K562 (cell line): ENCODE data around the gene ZNF69. TPM values are rescaled to one million over a fixed set of nuclear protein-coding genes. Genes with fewer than 3 reads are reported as not detected.

Experiments
- ATAC-seq: fragments of 200-7000 bp; cut with Tn5 transposase; 3 replicates; pipeline ENCODE4 v1.9.1; 2020; ENCODE audit warnings: moderate library complexity
- BruUV-seq: library from RNA; stranded (reverse); fragments of 400-500 nt; replicated peaks from 2 replicates; lab custom pipeline; 2021; lab: Mats Ljungman, UMichigan
- CTCF ChIA-PET: fragments of 300-600 bp; formaldehyde crosslinking; extraction: SDS; loops from one replicate; lab custom pipeline; 2021; ENCODE audit warnings: low intra/inter-chr PET ratio; lab: Yijun Ruan, JAX
- POLR2A ChIA-PET: fragments of 300-600, 350-650 bp; sonication (Branson Sonifier 250); formaldehyde crosslinking; extraction: SDS; loops from one replicate; lab custom pipeline; 2021; ENCODE audit warnings: antibody characterized with exemption, inconsistent platforms; lab: Yijun Ruan, JAX
- DNase-seq, 4 experiments: peaks; one replicate each; pipeline versions ENCODE4 v3.0.0 to v3.0.0-alpha.2; 2011 to 2018; ENCODE audit warnings: low spot score in 3 of 4, mixed read lengths in 3 of 4; ENCODE audit errors: extremely low read depth in 1 of 4
- FAIRE-seq: peaks from 2 replicates; lab custom pipeline; 2011; peaks lifted over from hg19 to GRCh38; lab: Jason Lieb, UNC
- H2AFZ ChIP-seq: 2 replicates; pipeline ENCODE4 v1.6.0; 2011; ENCODE audit warnings: low read depth, low read length, control low read depth, inconsistent platforms
- H3K27ac ChIP-seq: fragments of 200-600 bp; 3 replicates; pipeline ENCODE4 v1.8.0; 2011; ENCODE audit warnings: low read depth, mild to moderate bottlenecking, control low read depth, inconsistent platforms, low read length, moderate library complexity, mixed read lengths; ENCODE audit errors: extremely low read depth
- H3K27me3 ChIP-seq, 2 experiments: fragments of 300-600 bp in 1 of 2; 2 replicates in 1 of 2; 3 replicates in 1 of 2; pipeline versions ENCODE4 v1.6.0 to v1.8.0; 2011; ENCODE audit warnings: inconsistent platforms in 2 of 2, low read length in 2 of 2, mild to moderate bottlenecking in 1 of 2, mixed read lengths in 1 of 2, moderate library complexity in 1 of 2; ENCODE audit not compliant: control insufficient read depth in 2 of 2, insufficient read depth in 2 of 2
- H3K36me3 ChIP-seq: fragments of 300-600 bp; 3 replicates; pipeline ENCODE4 v1.8.0; 2011; ENCODE audit warnings: mild to moderate bottlenecking, low read length, inconsistent platforms; ENCODE audit not compliant: control insufficient read depth, insufficient read depth
- H3K4me1 ChIP-seq, 2 experiments: fragments of 200-600 bp in 1 of 2; replicated peaks in 1 of 2; 2 replicates in 1 of 2; 3 replicates in 1 of 2; pipeline versions ENCODE4 v1.5.1 to v1.8.0; 2011; ENCODE audit warnings: inconsistent platforms in 2 of 2, low read length in 2 of 2, mild to moderate bottlenecking in 1 of 2, mixed read lengths in 1 of 2, moderate library complexity in 1 of 2; ENCODE audit not compliant: control insufficient read depth in 2 of 2, insufficient read depth in 2 of 2
- H3K4me2 ChIP-seq: 2 replicates; pipeline ENCODE4 v1.6.1; 2011; ENCODE audit warnings: low read length, control low read depth, inconsistent platforms, mixed read lengths; ENCODE audit not compliant: insufficient read depth
- H3K4me3 ChIP-seq: fragments of 200-600 bp; sonication (generic), shearing (Covaris generic); 2 replicates; pipeline ENCODE4 v1.5.1; 2016; ENCODE audit warnings: control low read depth, inconsistent platforms
- H3K79me2 ChIP-seq: fragments of 200-600 bp; 3 replicates; pipeline ENCODE4 v1.8.0; 2011; ENCODE audit warnings: low read length, inconsistent platforms; ENCODE audit not compliant: control insufficient read depth, insufficient read depth
- H3K9ac ChIP-seq, 2 experiments: 2 replicates each; pipeline versions ENCODE4 v1.6.0 to v1.6.1; 2011; ENCODE audit warnings: low read depth in 2 of 2, low read length in 2 of 2, control low read depth in 1 of 2, inconsistent platforms in 1 of 2, mild to moderate bottlenecking in 1 of 2, mixed read lengths in 1 of 2; ENCODE audit not compliant: insufficient read depth in 1 of 2
- H3K9me1 ChIP-seq: one replicate; pipeline ENCODE4 v1.6.0; 2011; ENCODE audit warnings: inconsistent platforms, mild to moderate bottlenecking, low read length, moderate library complexity; ENCODE audit not compliant: control insufficient read depth, insufficient read depth
- H3K9me3 ChIP-seq: replicated peaks from 2 replicates; pipeline ENCODE4 v1.5.1; 2011; ENCODE audit warnings: low read depth, low read length, inconsistent platforms; ENCODE audit not compliant: control insufficient read depth, insufficient read depth
- H4K20me1 ChIP-seq: replicated peaks from 2 replicates; pipeline ENCODE4 v1.6.1; 2011; ENCODE audit warnings: low read length, inconsistent platforms, mixed read lengths; ENCODE audit not compliant: control insufficient read depth, insufficient read depth
- BHLHE40 ChIP-seq: IDR thresholded peaks from 2 replicates; pipeline ENCODE4 v1.6.1; 2011; ENCODE audit warnings: low read length, improper control_type of control experiment
- ETV5 ChIP-seq: sonication (generic); formaldehyde crosslinking; IDR thresholded peaks from 2 replicates; pipeline ENCODE4 v1.4.0; 2020; ENCODE audit warnings: low read depth, mild to moderate bottlenecking, missing genetic modification reagents
- OTX1 ChIP-seq: fragments of 450-650 bp; formaldehyde crosslinking; IDR thresholded peaks from 2 replicates; pipeline ENCODE4 v1.4.0; 2022; ENCODE audit warnings: mild to moderate bottlenecking
- ZBTB1 ChIP-seq: sonication (generic); formaldehyde crosslinking; IDR thresholded peaks from 2 replicates; pipeline ENCODE4 v1.8.1; 2023; ENCODE audit warnings: missing genetic modification reagents, low read depth, mild to moderate bottlenecking, borderline replicate concordance
- WGBS: fragments of 100-300 bp; shearing (Covaris generic); methylation state at CpG from one replicate; pipeline ENCODE4 v1.1.6; 2016; ENCODE audit warnings: low coverage, mixed read lengths; ENCODE audit not compliant: insufficient coverage; ENCODE audit errors: missing lambda C conversion rate; 5-methylcytosine and 5-hydroxymethylcytosine counted together
- in situ Hi-C: fragments of 300-500 bp; cut with MboI; formaldehyde crosslinking; loops from 4 replicates; pipeline ENCODE4 v1.15.0; 2018; ENCODE audit warnings: inconsistent platforms, mixed read lengths
- intact Hi-C: fragments of 100-400 bp; cut with micrococcal nuclease; formaldehyde crosslinking; loops from 2 replicates; pipeline ENCODE4 v1.14.2; 2022
- polyA plus RNA-seq, 8 experiments: library from polyadenylated mRNA; depleted of rRNA in 4 of 8; stranded (reverse) in 5 of 8; unstranded in 3 of 8; fragments of >200 nt; fragmentation: Nextera tagmentation in 2 of 8; fragmentation: Illumina TruSeq in 1 of 8; extraction: Ambion mirVana in 2 of 8; extraction: Trizol in 1 of 8; gene quantifications; 2 replicates each; pipeline versions ENCODE4 v1.2.1 to v1.2.3, GENCODE V29; 2011 to 2014; ENCODE audit warnings: inconsistent platforms in 1 of 8, missing spikeins in 1 of 8
- total RNA-seq, 7 experiments: library from RNA; depleted of rRNA in 6 of 7; stranded (reverse); fragments of >200 nt in 6 of 7; fragmentation: Illumina TruSeq in 2 of 7; extraction: Trizol in 2 of 7; gene quantifications; 2 replicates each; pipeline versions ENCODE4 v1.2.1 to v1.2.3, GENCODE V29; 2011 to 2021; ENCODE audit warnings: low replicate concordance in 1 of 7
- TF ChIP-seq, protein P1 (sequence below), 2 experiments: fragments of 450-650 bp in 1 of 2; sonication (generic) in 1 of 2; formaldehyde crosslinking in 1 of 2; IDR thresholded peaks; 2 replicates each; pipeline versions ENCODE4 v1.7.1 to v1.9.0; 2016 to 2022; ENCODE audit warnings: inconsistent platforms in 1 of 2, mild to moderate bottlenecking in 1 of 2, missing genetic modification reagents in 1 of 2
- TF ChIP-seq, protein P2 (sequence below): fragments of 250-450 bp; sonication (Bioruptor Pico); IDR thresholded peaks from 2 replicates; pipeline ENCODE4 v1.5.0; 2021; ENCODE audit warnings: mild to moderate bottlenecking, borderline replicate concordance
- TF ChIP-seq, protein P3 (sequence below): fragments of 250-450 bp; sonication (Bioruptor Pico); IDR thresholded peaks from 2 replicates; pipeline ENCODE4 v1.5.1; 2021; ENCODE audit warnings: mild to moderate bottlenecking
- TF ChIP-seq, protein P4 (sequence below): fragments of 450-650 bp; formaldehyde crosslinking; IDR thresholded peaks from 2 replicates; pipeline ENCODE4 v1.4.0; 2022; ENCODE audit warnings: mild to moderate bottlenecking, moderate library complexity

ZNF69 gene
- total and polyA plus RNA-seq, 9 of the 15 experiments (the other 6 are each of a cell fraction or from before 2014, with no cell fraction given) = 2.3 to 5.4 (median 3.6) TPM

DNA sequence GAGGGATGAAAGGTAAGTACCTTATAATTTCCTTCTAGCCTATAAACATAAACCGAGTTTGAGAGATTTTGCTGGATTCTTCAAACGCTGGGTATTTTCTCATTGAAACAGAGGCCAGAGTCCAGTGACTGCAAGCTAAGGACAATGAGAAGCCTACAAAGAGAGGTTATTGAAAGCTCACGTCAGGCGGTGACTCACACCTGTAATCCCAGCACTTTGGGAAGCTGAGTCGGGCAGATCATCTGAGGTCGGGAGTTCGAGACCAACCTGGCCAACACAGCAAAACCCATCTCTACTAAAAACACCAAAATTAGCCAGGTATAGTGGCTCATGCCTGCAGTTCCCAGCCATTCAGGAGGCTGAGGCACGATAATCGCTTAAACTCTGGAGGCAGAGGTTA, 15.0 kb upstream of the ZNF69 start:
- Histone ChIP-seq H3K4me1 (no peaks in the 10 kb centered on the region), H3K9ac (no peak overlapping the region), H2AFZ (no peak overlapping the region), H3K27me3 (peaks cover 2 to 6% of the 10 kb centered on the region in 2 experiments; a peak in 3 of 5 replicates), H3K27ac (no peak overlapping the region), H3K9me1 (no peaks in the 10 kb centered on the region), H3K9me3 (peaks cover 8% of the 10 kb centered on the region), H4K20me1 (no peaks in the 10 kb centered on the region), H3K4me2 (no peak overlapping the region), H3K4me3 (no peak overlapping the region), H3K79me2 (no peaks in the 10 kb centered on the region), H3K36me3 (no peaks in the 10 kb centered on the region)
- BruUV-seq = no TSS peak
- FAIRE-seq (no peak), DNase-seq (no peak), ATAC-seq (no peak)
- in situ Hi-C loops = no loop called here
- 3% methylated on average over 9 of the region's 9 CpGs for WGBS
- CTCF ChIA-PET = no interaction called here
- POLR2A ChIA-PET = no interaction called here
- intact Hi-C loops = no loop called here
- no peak for TF ChIP-seq ETV5
- TF ChIP-seq, protein P1, sequence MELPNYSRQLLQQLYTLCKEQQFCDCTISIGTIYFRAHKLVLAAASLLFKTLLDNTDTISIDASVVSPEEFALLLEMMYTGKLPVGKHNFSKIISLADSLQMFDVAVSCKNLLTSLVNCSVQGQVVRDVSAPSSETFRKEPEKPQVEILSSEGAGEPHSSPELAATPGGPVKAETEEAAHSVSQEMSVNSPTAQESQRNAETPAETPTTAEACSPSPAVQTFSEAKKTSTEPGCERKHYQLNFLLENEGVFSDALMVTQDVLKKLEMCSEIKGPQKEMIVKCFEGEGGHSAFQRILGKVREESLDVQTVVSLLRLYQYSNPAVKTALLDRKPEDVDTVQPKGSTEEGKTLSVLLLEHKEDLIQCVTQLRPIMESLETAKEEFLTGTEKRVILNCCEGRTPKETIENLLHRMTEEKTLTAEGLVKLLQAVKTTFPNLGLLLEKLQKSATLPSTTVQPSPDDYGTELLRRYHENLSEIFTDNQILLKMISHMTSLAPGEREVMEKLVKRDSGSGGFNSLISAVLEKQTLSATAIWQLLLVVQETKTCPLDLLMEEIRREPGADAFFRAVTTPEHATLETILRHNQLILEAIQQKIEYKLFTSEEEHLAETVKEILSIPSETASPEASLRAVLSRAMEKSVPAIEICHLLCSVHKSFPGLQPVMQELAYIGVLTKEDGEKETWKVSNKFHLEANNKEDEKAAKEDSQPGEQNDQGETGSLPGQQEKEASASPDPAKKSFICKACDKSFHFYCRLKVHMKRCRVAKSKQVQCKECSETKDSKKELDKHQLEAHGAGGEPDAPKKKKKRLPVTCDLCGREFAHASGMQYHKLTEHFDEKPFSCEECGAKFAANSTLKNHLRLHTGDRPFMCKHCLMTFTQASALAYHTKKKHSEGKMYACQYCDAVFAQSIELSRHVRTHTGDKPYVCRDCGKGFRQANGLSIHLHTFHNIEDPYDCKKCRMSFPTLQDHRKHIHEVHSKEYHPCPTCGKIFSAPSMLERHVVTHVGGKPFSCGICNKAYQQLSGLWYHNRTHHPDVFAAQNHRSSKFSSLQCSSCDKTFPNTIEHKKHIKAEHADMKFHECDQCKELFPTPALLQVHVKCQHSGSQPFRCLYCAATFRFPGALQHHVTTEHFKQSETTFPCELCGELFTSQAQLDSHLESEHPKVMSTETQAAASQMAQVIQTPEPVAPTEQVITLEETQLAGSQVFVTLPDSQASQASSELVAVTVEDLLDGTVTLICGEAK (IDR thresholded peaks at IDR 0.05) = no peak
- TF ChIP-seq, protein P1 (CRISPR knock-in tag; IDR thresholded peaks at IDR 0.05) = no peak
- TF ChIP-seq BHLHE40 = no peak
- TF ChIP-seq, protein P2, sequence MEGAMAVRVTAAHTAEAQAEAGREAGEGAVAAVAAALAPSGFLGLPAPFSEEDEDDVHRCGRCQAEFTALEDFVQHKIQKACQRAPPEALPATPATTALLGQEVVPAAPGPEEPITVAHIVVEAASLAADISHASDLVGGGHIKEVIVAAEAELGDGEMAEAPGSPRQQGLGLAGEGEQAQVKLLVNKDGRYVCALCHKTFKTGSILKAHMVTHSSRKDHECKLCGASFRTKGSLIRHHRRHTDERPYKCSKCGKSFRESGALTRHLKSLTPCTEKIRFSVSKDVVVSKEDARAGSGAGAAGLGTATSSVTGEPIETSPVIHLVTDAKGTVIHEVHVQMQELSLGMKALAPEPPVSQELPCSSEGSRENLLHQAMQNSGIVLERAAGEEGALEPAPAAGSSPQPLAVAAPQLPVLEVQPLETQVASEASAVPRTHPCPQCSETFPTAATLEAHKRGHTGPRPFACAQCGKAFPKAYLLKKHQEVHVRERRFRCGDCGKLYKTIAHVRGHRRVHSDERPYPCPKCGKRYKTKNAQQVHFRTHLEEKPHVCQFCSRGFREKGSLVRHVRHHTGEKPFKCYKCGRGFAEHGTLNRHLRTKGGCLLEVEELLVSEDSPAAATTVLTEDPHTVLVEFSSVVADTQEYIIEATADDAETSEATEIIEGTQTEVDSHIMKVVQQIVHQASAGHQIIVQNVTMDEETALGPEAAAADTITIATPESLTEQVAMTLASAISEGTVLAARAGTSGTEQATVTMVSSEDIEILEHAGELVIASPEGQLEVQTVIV (CRISPR knock-in tag) = no peak
- TF ChIP-seq, protein P3, sequence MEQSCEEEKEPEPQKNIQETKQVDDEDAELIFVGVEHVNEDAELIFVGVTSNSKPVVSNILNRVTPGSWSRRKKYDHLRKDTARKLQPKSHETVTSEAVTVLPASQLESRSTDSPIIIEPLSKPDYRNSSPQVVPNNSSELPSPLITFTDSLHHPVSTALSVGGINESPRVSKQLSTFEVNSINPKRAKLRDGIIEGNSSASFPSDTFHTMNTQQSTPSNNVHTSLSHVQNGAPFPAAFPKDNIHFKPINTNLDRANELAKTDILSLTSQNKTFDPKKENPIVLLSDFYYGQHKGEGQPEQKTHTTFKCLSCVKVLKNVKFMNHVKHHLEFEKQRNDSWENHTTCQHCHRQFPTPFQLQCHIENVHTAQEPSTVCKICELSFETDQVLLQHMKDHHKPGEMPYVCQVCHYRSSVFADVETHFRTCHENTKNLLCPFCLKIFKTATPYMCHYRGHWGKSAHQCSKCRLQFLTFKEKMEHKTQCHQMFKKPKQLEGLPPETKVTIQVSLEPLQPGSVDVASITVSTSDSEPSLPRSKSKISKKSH = no peak
- TF ChIP-seq ZBTB1 (CRISPR knock-in tag) = no peak
- TF ChIP-seq, protein P4, sequence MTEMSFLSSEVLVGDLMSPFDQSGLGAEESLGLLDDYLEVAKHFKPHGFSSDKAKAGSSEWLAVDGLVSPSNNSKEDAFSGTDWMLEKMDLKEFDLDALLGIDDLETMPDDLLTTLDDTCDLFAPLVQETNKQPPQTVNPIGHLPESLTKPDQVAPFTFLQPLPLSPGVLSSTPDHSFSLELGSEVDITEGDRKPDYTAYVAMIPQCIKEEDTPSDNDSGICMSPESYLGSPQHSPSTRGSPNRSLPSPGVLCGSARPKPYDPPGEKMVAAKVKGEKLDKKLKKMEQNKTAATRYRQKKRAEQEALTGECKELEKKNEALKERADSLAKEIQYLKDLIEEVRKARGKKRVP (CRISPR knock-in tag) = no peak
- no peak for TF ChIP-seq OTX1
